K562 (cell line): ENCODE results near the gene MYL4. TPM values are rescaled to one million over a fixed set of nuclear protein-coding genes. Genes with fewer than 3 reads are reported as not detected.

Experiments used
- E2F5 ChIP-seq: sonication (generic); formaldehyde crosslinking; IDR thresholded peaks from 2 replicates; pipeline ENCODE4 v1.8.0; 2022; ENCODE audit warnings: mild to moderate bottlenecking, missing genetic modification reagents
- FOSL1 ChIP-seq: fragments of 200-800 bp; sonication (Bioruptor generic); conservative IDR thresholded peaks from 2 replicates; pipeline ENCODE4 v1.6.1; 2016; ENCODE audit warnings: missing genetic modification characterization, missing compliant biosample characterization
- ID3 ChIP-seq, 2 experiments: fragments of 250-450 bp in 1 of 2; fragments of 450-650 bp in 1 of 2; sonication (Bioruptor Pico) in 1 of 2; IDR thresholded peaks; 2 replicates each; pipeline versions ENCODE4 v1.6.1 to v1.8.0; 2016 to 2021; ENCODE audit warnings: mild to moderate bottlenecking in 2 of 2, moderate library complexity in 2 of 2, missing compliant biosample characterization in 1 of 2, missing genetic modification characterization in 1 of 2
- KLF13 ChIP-seq: fragments of 450-650 bp; IDR thresholded peaks from 2 replicates; pipeline ENCODE4 v1.6.1; 2016; ENCODE audit warnings: missing genetic modification characterization, low read depth, mild to moderate bottlenecking, missing compliant biosample characterization, moderate library complexity, borderline replicate concordance
- MGA ChIP-seq: fragments of 450-650 bp; IDR thresholded peaks from 2 replicates; pipeline ENCODE4 v1.6.1; 2016; ENCODE audit warnings: mild to moderate bottlenecking, moderate library complexity
- NONO ChIP-seq, 2 experiments: fragments of 200-400 bp in 1 of 2; fragments of 450-650 bp in 1 of 2; formaldehyde crosslinking in 1 of 2; IDR thresholded peaks; 2 replicates each; pipeline ENCODE4 v1.6.1; 2017; ENCODE audit warnings: low read depth in 2 of 2, mild to moderate bottlenecking in 2 of 2, moderate library complexity in 2 of 2, low read length in 1 of 2
- PREB ChIP-seq: sonication (generic); formaldehyde crosslinking; IDR thresholded peaks from 2 replicates; pipeline ENCODE4 v1.8.1; 2023; ENCODE audit warnings: mild to moderate bottlenecking, missing genetic modification reagents
- PURB ChIP-seq: sonication (generic); formaldehyde crosslinking; IDR thresholded peaks from 2 replicates; pipeline ENCODE4 v1.9.0; 2021; ENCODE audit warnings: low read depth, mild to moderate bottlenecking, missing genetic modification reagents
- RAD21 ChIP-seq, 2 experiments: fragments of 250-450 bp in 1 of 2; fragments of 450-650 bp in 1 of 2; sonication (Bioruptor Pico) in 1 of 2; formaldehyde crosslinking in 1 of 2; IDR thresholded peaks in 1 of 2; conservative IDR thresholded peaks in 1 of 2; 2 replicates each; pipeline versions ENCODE4 v1.4.0 to v1.8.0; 2020 to 2022; ENCODE audit warnings: mild to moderate bottlenecking in 2 of 2, moderate library complexity in 1 of 2
- SAFB ChIP-seq: fragments of 200-400 bp; formaldehyde crosslinking; IDR thresholded peaks from 2 replicates; pipeline ENCODE4 v1.6.1; 2017; ENCODE audit warnings: low read depth, low read length, borderline replicate concordance
- ZNF134 ChIP-seq: fragments of 250-450 bp; sonication (Bioruptor Pico); conservative IDR thresholded peaks from 2 replicates; pipeline ENCODE4 v1.4.0; 2020
- polyA plus RNA-seq, 8 experiments: library from polyadenylated mRNA; depleted of rRNA in 4 of 8; stranded (reverse) in 5 of 8; unstranded in 3 of 8; fragments of >200 nt; fragmentation: Nextera tagmentation in 2 of 8; fragmentation: Illumina TruSeq in 1 of 8; extraction: Ambion mirVana in 2 of 8; extraction: Trizol in 1 of 8; gene quantifications; 2 replicates each; pipeline versions ENCODE4 v1.2.1 to v1.2.3, GENCODE V29; 2011 to 2014; ENCODE audit warnings: inconsistent platforms in 1 of 8, missing spikeins in 1 of 8
- total RNA-seq, 7 experiments: library from RNA; depleted of rRNA in 6 of 7; stranded (reverse); fragments of >200 nt in 6 of 7; fragmentation: Illumina TruSeq in 2 of 7; extraction: Trizol in 2 of 7; gene quantifications; 2 replicates each; pipeline versions ENCODE4 v1.2.1 to v1.2.3, GENCODE V29; 2011 to 2021; ENCODE audit warnings: low replicate concordance in 1 of 7

The MYL4 gene
- total and polyA plus RNA-seq, 9 of the 15 experiments (the other 6 are each of a cell fraction or from before 2014, with no cell fraction given): 117 to 423 (median 221) TPM

GRCh38 chr17:47188876-47189731, 20.0 kb upstream of the MYL4 start, which contains the start of gene CDC27 (continued):
- peak; percentile 63 for TF ChIP-seq MGA
- peak in 1 of 2 experiments; percentile 42; a peak in 1 of 4 replicates for TF ChIP-seq NONO (IDR thresholded peaks at IDR 0.05; ENCODE audit: low read depth in 2 of 2, low read length in 1 of 2)
- no peak for TF ChIP-seq FOSL1 (tag)
- no peak for TF ChIP-seq PURB (CRISPR knock-in tag)
- peak; percentile 70 for TF ChIP-seq KLF13 (tag)
- TF ChIP-seq RAD21 (CRISPR knock-in tag; conservative IDR thresholded peaks at IDR 0.05 in 1 of 2, IDR thresholded peaks at IDR 0.05 in 1 of 2): no peak
- no peak for TF ChIP-seq PREB (CRISPR knock-in tag)
- TF ChIP-seq SAFB: no peak
- TF ChIP-seq E2F5 (CRISPR knock-in tag): no peak; the same call in none of the 2 replicates
- TF ChIP-seq ID3 (CRISPR knock-in tag; IDR thresholded peaks at IDR 0.05): no peak
- peak; percentile 80 for TF ChIP-seq ID3 (tag; IDR thresholded peaks at IDR 0.05)
- TF ChIP-seq ZNF134 (CRISPR knock-in tag): no peak
